H1 (cell line): ENCODE results near the gene ZNF521. TPM values are rescaled to one million over a fixed set of nuclear protein-coding genes. Genes with fewer than 3 reads are reported as not detected.

Source experiments
- ATF2 ChIP-seq: IDR thresholded peaks from 2 replicates; pipeline ENCODE4 v1.6.1; 2012; ENCODE audit warnings: low read length, inconsistent platforms
- RBBP5 ChIP-seq: IDR thresholded peaks from 2 replicates; pipeline ENCODE4 v1.7.1; 2012; ENCODE audit warnings: low read depth, mild to moderate bottlenecking, inconsistent platforms, low read length, moderate library complexity, borderline replicate concordance
- RFX5 ChIP-seq: IDR thresholded peaks from 2 replicates; pipeline ENCODE4 v1.6.1; 2011; ENCODE audit warnings: low read depth, low read length, improper control_type of control experiment, borderline replicate concordance
- SIN3A ChIP-seq, 2 experiments: IDR thresholded peaks in 1 of 2; conservative IDR thresholded peaks in 1 of 2; 2 replicates each; pipeline ENCODE4 v1.6.1; 2011 to 2012; ENCODE audit warnings: low read length in 2 of 2, improper control_type of control experiment in 1 of 2, low read depth in 1 of 2, mild to moderate bottlenecking in 1 of 2
- SIX5 ChIP-seq: IDR thresholded peaks from 2 replicates; pipeline ENCODE4 v1.6.1; 2011; ENCODE audit warnings: mild to moderate bottlenecking, low read depth, low read length
- ZNF274 ChIP-seq: IDR thresholded peaks from 2 replicates; pipeline ENCODE4 v1.7.0; 2012; ENCODE audit warnings: low read length, borderline replicate concordance; ENCODE audit errors: extremely low read depth
- polyA plus RNA-seq, 7 experiments: library from polyadenylated mRNA; depleted of rRNA in 3 of 7; stranded (reverse) in 5 of 7; unstranded in 2 of 7; fragments of >200 nt in 5 of 7; fragments of 200-250 nt in 2 of 7; gene quantifications; 1 replicate in 5 of 7; 2 replicates in 1 of 7; 4 replicates in 1 of 7; pipeline versions ENCODE4 v1.2.1 to v1.2.3, GENCODE V29; 2011 to 2013; ENCODE audit warnings: missing spikeins in 2 of 7, mixed read lengths in 2 of 7
- total RNA-seq: library from RNA; stranded (reverse); fragmentation: NEBNext Ultra II Directional; extraction: Animal tissue kit (Norgen Biotek cat#: 25700); gene quantifications from 2 replicates; pipeline ENCODE4 v1.2.1, GENCODE V29; 2021

ZNF521 gene
- total and polyA plus RNA-seq, 2 of the 8 experiments (the other 6 are each of a cell fraction or from before 2014, with no cell fraction given) = 9.5 to 15.8 TPM

GRCh38 chr18:25175558-25176517, 176.1 kb downstream of the ZNF521 start (continued):
- no peak for TF ChIP-seq ATF2
- TF ChIP-seq RBBP5 = no peak
- TF ChIP-seq RFX5 = no peak
- no peak for TF ChIP-seq SIN3A (conservative IDR thresholded peaks at IDR 0.05 in 1 of 2, IDR thresholded peaks at IDR 0.05 in 1 of 2; ENCODE audit: low read depth in 1 of 2, low read length in 2 of 2)
- TF ChIP-seq ZNF274 = no peak
- no peak for TF ChIP-seq SIX5
